ENCODE measurements around the gene DGKD.

DGKD gene

DNA sequence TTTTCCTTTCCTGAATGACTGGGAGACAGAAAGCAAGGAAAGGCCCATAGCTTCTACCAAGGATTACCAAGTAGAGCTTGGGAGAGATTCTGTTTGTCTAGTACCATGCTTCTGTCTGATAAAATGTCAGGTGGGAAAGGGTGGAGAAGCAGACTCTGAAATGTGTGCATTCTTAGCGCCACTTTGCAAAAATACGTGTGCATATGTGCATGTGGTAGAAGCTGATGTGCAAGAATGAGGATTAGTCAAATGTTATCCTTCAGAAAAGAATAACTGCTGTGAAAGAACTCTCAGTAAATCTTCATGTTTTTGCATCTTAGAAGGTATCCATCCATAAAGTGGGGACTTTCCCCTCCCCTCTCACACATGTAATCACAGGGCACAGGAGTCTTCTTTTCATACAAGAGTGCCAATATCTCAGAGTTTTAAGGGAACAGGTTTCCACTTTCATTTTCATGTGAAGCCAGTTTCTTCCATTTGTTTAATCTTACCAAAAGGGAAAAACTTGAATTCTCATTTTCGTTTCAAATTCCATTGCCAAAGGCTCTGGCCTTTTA, 15.4 kb upstream of the DGKD start:
- TF ChIP-seq SIN3A (IDR thresholded peaks at IDR 0.05; ENCODE audit: borderline replicate concordance, insufficient read depth, low read length) (no peak), POLR2AphosphoS5 (IDR thresholded peaks at IDR 0.05; ENCODE audit: low read depth, low read length) (no peak), FOXP2 (optimal IDR thresholded peaks at IDR 0.05; ENCODE audit: borderline replicate concordance, extremely low read depth, extremely low read length, insufficient read depth) (no peak), TAF1 (IDR thresholded peaks at IDR 0.05; ENCODE audit: borderline replicate concordance, insufficient read depth, low read length) (no peak)
- TF ChIP-seq, protein P1, sequence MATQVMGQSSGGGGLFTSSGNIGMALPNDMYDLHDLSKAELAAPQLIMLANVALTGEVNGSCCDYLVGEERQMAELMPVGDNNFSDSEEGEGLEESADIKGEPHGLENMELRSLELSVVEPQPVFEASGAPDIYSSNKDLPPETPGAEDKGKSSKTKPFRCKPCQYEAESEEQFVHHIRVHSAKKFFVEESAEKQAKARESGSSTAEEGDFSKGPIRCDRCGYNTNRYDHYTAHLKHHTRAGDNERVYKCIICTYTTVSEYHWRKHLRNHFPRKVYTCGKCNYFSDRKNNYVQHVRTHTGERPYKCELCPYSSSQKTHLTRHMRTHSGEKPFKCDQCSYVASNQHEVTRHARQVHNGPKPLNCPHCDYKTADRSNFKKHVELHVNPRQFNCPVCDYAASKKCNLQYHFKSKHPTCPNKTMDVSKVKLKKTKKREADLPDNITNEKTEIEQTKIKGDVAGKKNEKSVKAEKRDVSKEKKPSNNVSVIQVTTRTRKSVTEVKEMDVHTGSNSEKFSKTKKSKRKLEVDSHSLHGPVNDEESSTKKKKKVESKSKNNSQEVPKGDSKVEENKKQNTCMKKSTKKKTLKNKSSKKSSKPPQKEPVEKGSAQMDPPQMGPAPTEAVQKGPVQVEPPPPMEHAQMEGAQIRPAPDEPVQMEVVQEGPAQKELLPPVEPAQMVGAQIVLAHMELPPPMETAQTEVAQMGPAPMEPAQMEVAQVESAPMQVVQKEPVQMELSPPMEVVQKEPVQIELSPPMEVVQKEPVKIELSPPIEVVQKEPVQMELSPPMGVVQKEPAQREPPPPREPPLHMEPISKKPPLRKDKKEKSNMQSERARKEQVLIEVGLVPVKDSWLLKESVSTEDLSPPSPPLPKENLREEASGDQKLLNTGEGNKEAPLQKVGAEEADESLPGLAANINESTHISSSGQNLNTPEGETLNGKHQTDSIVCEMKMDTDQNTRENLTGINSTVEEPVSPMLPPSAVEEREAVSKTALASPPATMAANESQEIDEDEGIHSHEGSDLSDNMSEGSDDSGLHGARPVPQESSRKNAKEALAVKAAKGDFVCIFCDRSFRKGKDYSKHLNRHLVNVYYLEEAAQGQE (IDR thresholded peaks at IDR 0.05; ENCODE audit: insufficient read depth in 1 of 2, low read depth in 2 of 2, low read length in 2 of 2): no peak

DNA sequence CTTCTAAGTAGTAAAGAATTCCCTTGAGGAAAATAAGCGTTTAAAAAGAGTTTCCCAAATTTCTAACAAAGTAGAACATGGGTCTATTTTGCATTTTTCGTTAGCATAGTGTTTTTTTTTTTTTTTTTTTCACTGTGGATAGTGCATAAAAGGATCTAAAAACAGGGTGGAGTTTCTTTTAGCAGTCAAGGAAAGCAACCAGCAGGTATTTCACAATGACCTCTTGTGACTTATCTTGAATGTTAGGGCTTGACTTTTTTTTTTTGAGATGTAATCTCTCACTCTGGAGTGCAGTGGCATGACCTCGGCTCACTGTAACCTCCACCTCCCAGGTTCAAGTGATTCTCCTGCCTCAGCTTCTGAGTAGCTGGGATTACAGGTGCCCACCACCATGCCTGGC, 14.9 kb upstream of the DGKD start:
- TF ChIP-seq, protein P1 (IDR thresholded peaks at IDR 0.05; ENCODE audit: insufficient read depth in 1 of 2, low read depth in 2 of 2, low read length in 2 of 2): no peak
- TF ChIP-seq TAF1 (IDR thresholded peaks at IDR 0.05; ENCODE audit: borderline replicate concordance, insufficient read depth, low read length) (no peak), SIN3A (IDR thresholded peaks at IDR 0.05; ENCODE audit: borderline replicate concordance, insufficient read depth, low read length) (no peak), POLR2AphosphoS5 (IDR thresholded peaks at IDR 0.05; ENCODE audit: low read depth, low read length) (no peak), FOXP2 (optimal IDR thresholded peaks at IDR 0.05; ENCODE audit: borderline replicate concordance, extremely low read depth, extremely low read length, insufficient read depth) (no peak)

DNA sequence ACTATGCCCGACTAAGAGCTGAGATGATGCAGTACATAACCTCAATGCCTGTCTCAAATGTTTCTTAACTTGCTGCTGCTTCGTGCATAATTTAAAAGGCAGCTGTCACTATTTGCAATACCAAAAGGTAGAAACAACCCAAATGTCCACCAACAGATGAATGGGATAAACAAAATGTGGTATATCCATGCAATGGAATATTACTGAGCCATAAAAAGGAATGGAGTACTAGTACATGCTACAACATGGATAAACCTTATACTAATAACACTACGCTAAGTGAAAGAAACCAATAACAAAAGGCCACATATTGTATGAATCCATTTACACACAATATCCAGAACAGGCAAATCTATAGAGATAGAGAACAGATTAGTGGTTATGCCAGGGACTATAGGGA, 13.0 kb upstream of the DGKD start:
- TF ChIP-seq, protein P1 (IDR thresholded peaks at IDR 0.05; ENCODE audit: insufficient read depth in 1 of 2, low read depth in 2 of 2, low read length in 2 of 2): no peak
- TF ChIP-seq SIN3A (IDR thresholded peaks at IDR 0.05; ENCODE audit: borderline replicate concordance, insufficient read depth, low read length): no peak
- no peak for TF ChIP-seq FOXP2 (optimal IDR thresholded peaks at IDR 0.05; ENCODE audit: borderline replicate concordance, extremely low read depth, extremely low read length, insufficient read depth)
- TF ChIP-seq POLR2AphosphoS5 (IDR thresholded peaks at IDR 0.05; ENCODE audit: low read depth, low read length): no peak
- TF ChIP-seq TAF1 (IDR thresholded peaks at IDR 0.05; ENCODE audit: borderline replicate concordance, insufficient read depth, low read length): no peak

DNA sequence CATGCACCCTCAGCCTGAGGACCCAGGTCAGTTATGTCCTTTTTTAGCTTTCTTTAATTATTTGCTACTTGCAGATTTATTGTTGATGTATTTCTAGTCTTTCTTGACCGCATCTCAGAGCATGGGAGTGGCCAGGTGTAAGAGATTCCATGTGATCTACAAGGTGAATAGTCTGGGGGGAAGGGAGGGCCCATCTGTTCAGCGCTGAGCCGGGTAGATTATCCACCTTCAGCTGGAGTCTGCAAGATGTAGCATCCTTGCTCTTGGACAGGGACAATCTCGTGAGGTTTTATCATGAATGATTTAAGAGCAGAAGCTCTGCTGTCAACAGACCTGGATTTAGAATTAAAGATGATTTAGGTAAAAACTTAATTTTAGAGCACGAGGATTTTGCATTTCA, 12.0 kb upstream of the DGKD start:
- TF ChIP-seq TAF1 (IDR thresholded peaks at IDR 0.05; ENCODE audit: borderline replicate concordance, insufficient read depth, low read length) (no peak), SIN3A (IDR thresholded peaks at IDR 0.05; ENCODE audit: borderline replicate concordance, insufficient read depth, low read length) (no peak), POLR2AphosphoS5 (IDR thresholded peaks at IDR 0.05; ENCODE audit: low read depth, low read length) (no peak), FOXP2 (optimal IDR thresholded peaks at IDR 0.05; ENCODE audit: borderline replicate concordance, extremely low read depth, extremely low read length, insufficient read depth) (no peak)
- TF ChIP-seq, protein P1 (IDR thresholded peaks at IDR 0.05; ENCODE audit: insufficient read depth in 1 of 2, low read depth in 2 of 2, low read length in 2 of 2): no peak
